Measurements from ENCODE around the gene TPRN.

- TF ChIP-seq CTCF (IDR thresholded peaks at IDR 0.05) = no peak
- no peak for TF ChIP-seq POLR2A (IDR thresholded peaks at IDR 0.05)
- TF ChIP-seq EP300 (IDR thresholded peaks at IDR 0.05) = no peak
Observed at GRCh38 chr9:137228506-137228967, 28.0 kb upstream of the TPRN start.
